ENCODE results near the gene KCNK6.
"Not testable (repeated sequence)": the region's sequence is repeated elsewhere in the genome, so short reads cannot be mapped to it uniquely, and the experiment has no call there.

KCNK6 gene

DNA sequence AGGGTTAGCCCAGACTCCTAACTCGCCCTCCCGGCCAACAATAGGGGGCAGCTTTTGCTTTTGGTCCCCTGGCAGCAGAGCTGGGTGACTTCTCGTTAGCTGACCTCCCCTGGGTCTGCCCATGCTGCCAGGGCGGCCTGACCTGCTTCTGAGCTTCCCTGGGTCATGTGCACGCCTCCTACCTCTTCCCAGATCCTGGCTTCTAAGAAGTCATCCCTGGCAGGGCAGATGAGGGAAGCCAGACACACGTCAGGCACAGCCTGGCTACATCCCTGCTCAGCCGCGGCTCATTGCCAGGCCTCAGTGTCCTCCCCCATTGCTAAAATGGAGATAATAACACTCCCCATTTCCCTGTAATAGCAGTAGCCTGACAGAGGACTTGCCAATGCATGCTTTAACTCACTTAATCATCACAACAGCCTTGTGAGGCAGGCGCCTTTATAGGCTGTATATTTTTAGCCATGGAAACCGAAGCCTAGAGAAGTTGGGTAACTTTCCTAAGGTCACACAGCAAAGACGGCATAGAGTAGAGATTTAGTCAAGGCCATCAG is 2.1 kb downstream of the KCNK6 start:
- intact Hi-C loops (cut with micrococcal nuclease), result loop anchor here (2.0 kb wide), 1 partner anchor 37 kb away; no protein-coding TSS in a partner anchor
- Mint-ChIP-seq H3K27me3 (no peaks in the 10 kb centered on the region), H3K9me3 (no peaks in the 10 kb centered on the region), H3K27ac (peak overlapping the region; percentile 84), H3K36me3 (ENCODE audit: low read depth) (peaks cover 68% of the 10 kb centered on the region), H3K4me1 (ENCODE audit: low read depth) (peaks cover 71% of the 10 kb centered on the region), H3K4me3 (peak overlapping the region; percentile 87)

DNA sequence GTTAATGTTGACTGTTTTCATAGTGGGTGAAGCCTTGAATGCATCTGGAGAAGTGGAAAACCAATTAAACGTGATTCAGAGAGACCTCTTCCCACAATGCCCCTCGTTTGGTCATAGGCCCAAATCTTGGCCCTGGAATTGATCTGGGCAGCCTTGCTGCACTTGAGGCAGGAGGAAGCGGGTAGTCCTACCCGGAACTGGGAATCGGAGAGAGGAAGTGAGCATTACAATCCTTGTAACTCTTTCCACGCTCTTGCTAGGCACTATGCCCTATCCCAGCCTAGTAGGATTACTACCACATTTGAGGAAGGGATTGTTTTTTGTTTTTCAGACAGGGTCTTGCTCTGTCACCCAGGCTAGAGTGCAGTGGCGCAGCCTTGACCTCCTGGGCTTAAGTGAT is 3.6 kb downstream of the KCNK6 start:
- peak overlapping the region; percentile 84 for H3K27ac Mint-ChIP-seq
- intact Hi-C loops (cut with micrococcal nuclease), result no loop called here
- peaks cover 84% of the 10 kb centered on the region for H3K36me3 Mint-ChIP-seq (ENCODE audit: low read depth)
- peak overlapping the region; percentile 87 for H3K4me3 Mint-ChIP-seq
- H3K4me1 Mint-ChIP-seq (ENCODE audit: low read depth), result peaks cover 69% of the 10 kb centered on the region
- no peaks in the 10 kb centered on the region for H3K9me3 Mint-ChIP-seq
- no peaks in the 10 kb centered on the region for H3K27me3 Mint-ChIP-seq

DNA sequence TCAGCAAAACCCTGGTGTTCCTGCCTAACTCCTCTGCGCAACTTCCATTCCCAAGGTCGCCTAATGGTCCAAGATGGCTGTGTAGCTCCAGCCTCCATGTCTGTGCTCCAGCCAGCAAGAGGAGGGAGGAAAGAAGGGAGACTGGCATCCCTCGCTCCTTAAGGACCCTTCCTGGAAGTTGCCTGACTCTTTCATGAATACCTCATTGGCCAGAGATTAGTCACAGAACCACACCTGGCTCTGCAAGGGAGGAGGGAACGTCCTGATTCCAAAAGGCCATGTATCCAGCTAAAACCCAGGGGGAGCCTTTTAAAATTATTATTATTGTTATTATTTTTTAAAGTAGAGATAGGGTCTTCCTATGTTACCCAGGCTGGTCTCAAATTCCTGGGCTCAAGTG is 4.8 kb downstream of the KCNK6 start:
- Mint-ChIP-seq H3K27ac (no peak overlapping the region), H3K27me3 (no peaks in the 10 kb centered on the region), H3K36me3 (ENCODE audit: low read depth) (peaks cover 95% of the 10 kb centered on the region), H3K4me1 (ENCODE audit: low read depth) (peaks cover 66% of the 10 kb centered on the region), H3K9me3 (no peaks in the 10 kb centered on the region), H3K4me3 (no peak overlapping the region)
- intact Hi-C loops (cut with micrococcal nuclease), result no loop called here

GRCh38 chr19:38326591-38326990 is 6.9 kb downstream of the KCNK6 start:
- no peak overlapping the region for H3K4me3 Mint-ChIP-seq
- H3K27me3 Mint-ChIP-seq, result no peaks in the 10 kb centered on the region
- no peaks in the 10 kb centered on the region for H3K9me3 Mint-ChIP-seq
- H3K36me3 Mint-ChIP-seq (ENCODE audit: low read depth), result peaks cover 98% of the 10 kb centered on the region
- intact Hi-C loops (cut with micrococcal nuclease), result no loop called here
- no peak overlapping the region for H3K27ac Mint-ChIP-seq
- H3K4me1 Mint-ChIP-seq (ENCODE audit: low read depth), result peaks cover 58% of the 10 kb centered on the region

DNA sequence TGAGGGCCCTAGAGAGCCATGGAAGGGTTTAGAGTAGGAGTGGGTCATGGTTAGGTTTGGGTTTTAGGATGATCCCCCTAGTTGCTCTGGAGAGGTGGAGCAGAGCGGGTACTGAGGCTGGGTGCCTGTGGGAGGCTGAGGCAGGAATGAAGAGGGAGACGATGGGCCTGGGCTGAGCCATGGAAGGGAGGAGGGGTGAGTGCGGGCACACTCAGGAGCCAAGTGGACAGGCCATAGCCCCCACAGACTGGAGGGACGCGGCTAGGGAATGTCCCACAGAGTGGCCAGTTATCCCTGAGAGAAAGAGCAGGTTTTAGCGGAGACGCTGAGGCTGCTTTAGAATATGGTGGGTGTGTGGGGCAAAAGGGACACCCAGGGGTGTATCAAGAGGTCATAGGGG is 10.0 kb downstream of the KCNK6 start:
- Mint-ChIP-seq H3K9me3 (no peaks in the 10 kb centered on the region), H3K4me1 (ENCODE audit: low read depth) (peaks cover 36% of the 10 kb centered on the region), H3K27me3 (no peaks in the 10 kb centered on the region), H3K4me3 (no peak overlapping the region), H3K36me3 (ENCODE audit: low read depth) (peaks cover 88% of the 10 kb centered on the region), H3K27ac (peak overlapping the region; percentile 25)
- intact Hi-C loops (cut with micrococcal nuclease), result no loop called here

DNA sequence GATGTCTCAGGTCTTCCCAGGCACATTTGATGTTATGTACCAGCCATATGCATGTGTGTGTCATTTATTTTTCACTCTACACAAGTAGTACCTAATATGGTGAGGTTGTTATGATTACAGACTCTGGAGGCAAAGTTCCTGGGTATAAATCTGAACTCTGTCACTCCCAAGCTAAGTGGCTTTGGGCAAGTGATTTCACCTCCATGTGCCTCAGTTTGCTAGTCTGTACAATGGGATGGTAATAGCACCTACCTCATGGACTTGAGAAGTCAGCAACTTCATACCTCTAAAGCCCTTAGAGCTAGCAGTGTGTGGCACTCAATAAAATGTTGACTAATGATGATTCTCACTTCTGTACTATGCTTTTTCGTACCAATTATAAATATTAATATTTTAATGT is 12.1 kb downstream of the KCNK6 start:
- Mint-ChIP-seq H3K9me3 (no peaks in the 10 kb centered on the region), H3K36me3 (ENCODE audit: low read depth) (peaks cover 80% of the 10 kb centered on the region), H3K27ac (no peak overlapping the region), H3K27me3 (no peaks in the 10 kb centered on the region), H3K4me3 (no peak overlapping the region), H3K4me1 (ENCODE audit: low read depth) (peaks cover 24% of the 10 kb centered on the region)
- intact Hi-C loops (cut with micrococcal nuclease), result no loop called here

DNA sequence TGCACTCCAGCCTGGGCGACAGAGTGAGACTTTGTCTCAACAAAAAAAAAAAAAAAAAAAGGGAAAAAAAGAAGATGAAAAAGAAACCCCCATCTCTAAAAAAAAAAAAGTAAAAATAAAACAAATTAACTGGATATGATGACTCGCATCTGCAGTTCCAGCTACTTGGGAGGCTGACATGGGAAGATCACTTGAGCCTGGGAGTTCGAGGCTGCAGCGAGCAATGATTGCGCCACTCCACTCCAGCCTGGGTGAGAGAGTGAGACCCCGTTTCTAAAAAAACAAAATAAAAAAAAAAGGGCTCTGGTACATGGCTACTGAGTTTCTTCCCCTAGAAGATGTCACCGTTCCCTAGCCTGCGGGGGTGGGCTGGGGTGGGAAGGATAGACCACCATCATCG is 13.6 kb downstream of the KCNK6 start:
- H3K27me3 Mint-ChIP-seq, result no peaks in the 10 kb centered on the region

DNA sequence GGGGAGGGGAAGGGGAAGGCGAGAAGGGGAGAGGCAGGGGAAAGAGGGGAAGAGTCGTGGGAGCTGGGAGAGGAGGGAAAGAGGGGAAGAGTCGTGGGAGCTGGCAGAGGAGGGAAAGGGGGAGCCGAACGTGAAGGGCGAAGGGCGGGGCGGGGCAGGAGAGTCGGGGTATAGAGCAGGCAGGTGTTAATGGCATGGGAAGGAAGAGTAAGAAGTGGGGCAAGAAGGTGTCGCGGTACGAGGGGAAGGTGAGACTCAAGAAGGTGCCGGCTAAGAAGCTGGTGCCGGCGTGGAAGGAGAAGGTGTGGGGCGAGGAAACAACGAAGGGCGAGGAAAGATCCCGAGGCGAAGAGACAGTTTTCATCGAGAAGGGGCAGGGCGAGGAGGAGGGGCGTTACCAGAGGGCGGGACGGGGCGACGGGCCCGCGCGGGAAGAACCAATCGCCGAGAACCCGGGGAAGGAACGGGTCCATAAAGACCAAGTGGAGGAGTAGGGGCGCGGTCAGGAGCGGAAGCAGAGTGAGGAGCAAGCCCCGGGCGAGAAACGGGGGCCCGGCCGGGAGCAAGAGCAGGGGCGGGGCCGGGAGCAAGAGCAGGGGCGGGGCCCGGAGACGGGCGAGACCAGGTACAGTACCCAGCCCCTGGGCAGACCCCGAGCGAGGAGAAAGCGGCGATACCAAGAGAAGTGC is 16.4 kb downstream of the KCNK6 start:
- Mint-ChIP-seq H3K4me3 (peak overlapping the region; percentile 96), H3K27ac (peak overlapping the region; percentile 98), H3K27me3 (no peaks in the 10 kb centered on the region), H3K36me3 (ENCODE audit: low read depth) (peaks cover 65% of the 10 kb centered on the region), H3K4me1 (ENCODE audit: low read depth) (peaks cover 25% of the 10 kb centered on the region), H3K9me3 (no peaks in the 10 kb centered on the region)
- intact Hi-C loops (cut with micrococcal nuclease), result loop anchor here (1.0 to 2.0 kb wide), 6 partner anchors 19 to 103 kb away; partner anchors contain the start of genes FAM98C and PSMD8

More for the DNA sequence above, 13.6 kb downstream of the KCNK6 start:
- Mint-ChIP-seq H3K27ac (no peak overlapping the region), H3K4me1 (ENCODE audit: low read depth) (peaks cover 25% of the 10 kb centered on the region), H3K4me3 (no peak overlapping the region), H3K9me3 (no peaks in the 10 kb centered on the region), H3K36me3 (ENCODE audit: low read depth) (peaks cover 76% of the 10 kb centered on the region)
- intact Hi-C loops (cut with micrococcal nuclease), result no loop called here

GRCh38 chr19:38336638-38337359 is 17.2 kb downstream of the KCNK6 start:
- Mint-ChIP-seq H3K4me3 (peak overlapping the region; percentile 96), H3K36me3 (ENCODE audit: low read depth) (peaks cover 62% of the 10 kb centered on the region), H3K4me1 (ENCODE audit: low read depth) (peaks cover 27% of the 10 kb centered on the region), H3K27me3 (no peaks in the 10 kb centered on the region), H3K9me3 (no peaks in the 10 kb centered on the region), H3K27ac (peak overlapping the region; percentile 98)
- intact Hi-C loops (cut with micrococcal nuclease), result loop anchor here (1.0 kb wide), 2 partner anchors 26 to 67 kb away; partner anchors contain the start of gene FAM98C

DNA sequence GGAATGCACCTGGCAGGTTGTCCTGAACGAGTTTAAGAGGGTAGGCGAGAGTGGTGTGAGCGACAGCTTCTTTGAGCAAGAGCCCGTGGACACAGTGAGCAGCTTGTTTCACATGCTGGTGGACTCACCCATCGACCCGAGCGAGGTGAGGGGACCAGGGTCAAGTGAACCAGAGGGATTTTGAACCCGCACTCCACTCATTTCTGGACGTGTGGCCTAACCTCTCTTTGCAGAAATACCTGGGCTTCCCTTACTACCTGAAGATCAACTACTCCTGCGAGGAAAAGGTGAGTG is 17.7 kb downstream of the KCNK6 start:
- Mint-ChIP-seq H3K27me3 (no peaks in the 10 kb centered on the region), H3K4me3 (peak overlapping the region; percentile 96), H3K9me3 (no peaks in the 10 kb centered on the region), H3K27ac (peak overlapping the region; percentile 98), H3K4me1 (ENCODE audit: low read depth) (peaks cover 27% of the 10 kb centered on the region), H3K36me3 (ENCODE audit: low read depth) (peaks cover 60% of the 10 kb centered on the region)
- intact Hi-C loops (cut with micrococcal nuclease), result no loop called here

GRCh38 chr19:38339011-38339410 is 19.4 kb downstream of the KCNK6 start:
- not testable (repeated sequence) for H3K9me3 Mint-ChIP-seq, H3K27ac Mint-ChIP-seq, H3K4me3 Mint-ChIP-seq

DNA sequence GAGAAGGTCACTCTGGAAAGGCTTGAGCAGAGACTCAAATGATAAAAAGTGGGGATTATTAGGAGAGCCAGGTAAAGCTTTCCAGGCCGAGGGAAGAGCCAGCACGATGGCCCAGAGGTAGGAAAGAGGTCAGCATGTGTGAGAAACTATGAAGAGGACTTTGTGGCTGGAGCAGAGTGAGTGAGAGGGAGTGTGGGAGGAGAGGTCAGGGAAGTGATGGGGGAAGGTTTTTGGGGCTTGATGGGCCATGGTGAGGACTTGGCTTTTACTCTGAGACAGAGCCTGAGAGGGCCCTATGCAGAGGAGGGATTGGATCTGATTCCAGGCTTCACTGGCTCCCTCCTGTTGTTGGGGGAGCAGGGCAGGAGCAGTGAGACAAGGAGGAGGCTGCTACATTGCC is 21.3 kb downstream of the KCNK6 start:
- H3K27me3 Mint-ChIP-seq, result no peaks in the 10 kb centered on the region
- no peak overlapping the region for H3K27ac Mint-ChIP-seq
- H3K36me3 Mint-ChIP-seq (ENCODE audit: low read depth), result peaks cover 70% of the 10 kb centered on the region
- H3K4me1 Mint-ChIP-seq (ENCODE audit: low read depth), result peaks cover 27% of the 10 kb centered on the region
- no peaks in the 10 kb centered on the region for H3K9me3 Mint-ChIP-seq
- intact Hi-C loops (cut with micrococcal nuclease), result no loop called here
- H3K4me3 Mint-ChIP-seq, result no peak overlapping the region

More at GRCh38 chr19:38339011-38339410, 19.4 kb downstream of the KCNK6 start:
- Mint-ChIP-seq H3K36me3 (ENCODE audit: low read depth) (peaks cover 61% of the 10 kb centered on the region), H3K4me1 (ENCODE audit: low read depth) (peaks cover 27% of the 10 kb centered on the region)
- intact Hi-C loops (cut with micrococcal nuclease); H3K27me3 Mint-ChIP-seq: not testable (repeated sequence)

GRCh38 chr19:38346837-38347236 is 27.2 kb downstream of the KCNK6 start:
- Mint-ChIP-seq H3K27me3 (peaks cover 5% of the 10 kb centered on the region), H3K4me1 (ENCODE audit: low read depth) (no peaks in the 10 kb centered on the region), H3K4me3 (no peak overlapping the region), H3K27ac (no peak overlapping the region), H3K36me3 (ENCODE audit: low read depth) (peaks cover 35% of the 10 kb centered on the region), H3K9me3 (no peaks in the 10 kb centered on the region)
- intact Hi-C loops (cut with micrococcal nuclease), result no loop called here

DNA sequence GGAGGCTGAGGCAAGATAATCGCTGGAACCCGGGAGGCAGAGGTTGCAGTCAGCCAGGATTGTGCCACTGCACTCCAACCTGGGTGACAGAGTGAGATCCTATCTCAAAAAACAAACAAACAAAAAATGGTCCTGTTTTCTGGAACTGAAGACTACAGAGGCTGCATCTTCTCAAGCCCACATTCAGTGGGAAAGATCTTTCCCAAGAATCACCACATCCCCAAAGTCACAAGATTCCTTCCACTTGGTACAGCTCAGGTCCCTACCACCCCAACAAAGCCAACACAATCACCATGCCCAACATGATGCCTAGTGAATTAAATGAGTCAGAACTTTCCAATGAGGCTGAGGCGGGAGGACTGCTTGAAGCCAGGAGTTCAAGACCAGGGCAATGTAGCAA is 31.2 kb downstream of the KCNK6 start:
- Mint-ChIP-seq H3K9me3 (no peaks in the 10 kb centered on the region), H3K36me3 (ENCODE audit: low read depth) (peaks cover 6% of the 10 kb centered on the region), H3K27me3 (peaks cover 24% of the 10 kb centered on the region), H3K4me3 (no peak overlapping the region), H3K27ac (no peak overlapping the region), H3K4me1 (ENCODE audit: low read depth) (no peaks in the 10 kb centered on the region)
- intact Hi-C loops (cut with micrococcal nuclease), result no loop called here

Measured in dendritic cell treated with granulocyte-macrophage colony-stimulating factor and Interleukin-4, amounts not matched to agents 40 ng/mL and 50 ng/mL, for 4 days (primary cell).